A549 (cell line): Measurements from ENCODE around the gene RAPGEF4. TPM values are rescaled to one million over a fixed set of nuclear protein-coding genes. Genes with fewer than 3 reads are reported as not detected.

Experiments used
- ATAC-seq, 2 experiments: fragments of 200-7000 bp in 1 of 2; fragments of >200 bp in 1 of 2; cut with Nextera tagmentation in 1 of 2; cut with Tn5 transposase in 1 of 2; 3 replicates each; pipeline versions ENCODE4 v1.8.0 to v1.9.1; 2018 to 2020; ENCODE audit warnings: mild to moderate bottlenecking in 1 of 2, moderate library complexity in 1 of 2
- CTCF ChIA-PET: fragments of 300-600 bp; sonication (Branson Sonifier 250); formaldehyde crosslinking; extraction: SDS; loops from one replicate; lab custom pipeline; 2021; ENCODE audit warnings: antibody characterized with exemption, inconsistent platforms; lab: Yijun Ruan, JAX
- POLR2A ChIA-PET: fragments of 350-600 bp; formaldehyde crosslinking; extraction: SDS; loops from one replicate; lab custom pipeline; 2021; ENCODE audit warnings: antibody characterized with exemption, inconsistent platforms; lab: Yijun Ruan, JAX
- DNase-seq, 2 experiments: peaks; one replicate each; pipeline versions ENCODE4 v3.0.0 to v3.0.0-alpha.2; 2011 to 2016; ENCODE audit warnings: low read depth in 1 of 2, low spot score in 1 of 2
- FAIRE-seq: peaks from 2 replicates; lab custom pipeline; 2011; peaks lifted over from hg19 to GRCh38; lab: Jason Lieb, UNC
- H3K27ac ChIP-seq, 2 experiments: fragments of >200 bp; sonication (Bioruptor Twin); formaldehyde crosslinking; 3 replicates each; pipeline ENCODE4 v1.5.1; 2016 to 2017
- H3K4me1 ChIP-seq: fragments of >200 bp; sonication (Bioruptor Twin); formaldehyde crosslinking; 3 replicates; pipeline ENCODE4 v1.6.1; 2016
- H3K4me2 ChIP-seq: fragments of >200 bp; sonication (Bioruptor Twin); formaldehyde crosslinking; 3 replicates; pipeline ENCODE4 v1.6.1; 2016
- H3K4me3 ChIP-seq: fragments of >200 bp; sonication (Bioruptor Twin); formaldehyde crosslinking; 3 replicates; pipeline ENCODE4 v1.5.1; 2016
- H3K9me3 ChIP-seq: fragments of >200 bp; sonication (Bioruptor Twin); formaldehyde crosslinking; 3 replicates; pipeline ENCODE4 v1.6.1; 2016
- ATOH8 ChIP-seq: fragments of 250-450 bp; sonication (Bioruptor Pico); IDR thresholded peaks from 2 replicates; pipeline ENCODE4 v1.5.0; 2020; ENCODE audit warnings: low read depth, mild to moderate bottlenecking, moderate library complexity
- CBX2 ChIP-seq: fragments of 200-600 bp; sonication (generic); IDR thresholded peaks from 2 replicates; pipeline ENCODE4 v1.6.1; 2016; ENCODE audit warnings: low read depth, mild to moderate bottlenecking, borderline replicate concordance
- CBX8 ChIP-seq: fragments of 200-600 bp; sonication (generic); IDR thresholded peaks from 2 replicates; pipeline ENCODE4 v1.6.1; 2016
- CHD2 ChIP-seq: fragments of 150-350 bp; IDR thresholded peaks from 2 replicates; pipeline ENCODE4 v1.6.1; 2014; ENCODE audit warnings: low read length; ENCODE audit not compliant: partially characterized antibody
- EHMT2 ChIP-seq: fragments of 200-600 bp; sonication (generic); IDR thresholded peaks from 2 replicates; pipeline ENCODE4 v1.6.1; 2016; ENCODE audit warnings: antibody characterized with exemption, low read depth, mild to moderate bottlenecking, moderate library complexity
- ELK1 ChIP-seq: fragments of 150-350 bp; IDR thresholded peaks from 2 replicates; pipeline ENCODE4 v1.6.1; 2014; ENCODE audit warnings: low read depth, mild to moderate bottlenecking, low read length
- ESRRA ChIP-seq: fragments of 150-350 bp; IDR thresholded peaks from 2 replicates; pipeline ENCODE4 v1.6.1; 2014; ENCODE audit warnings: mild to moderate bottlenecking, low read length, borderline replicate concordance
- FOSB ChIP-seq: fragments of 250-450 bp; sonication (Bioruptor Pico); IDR thresholded peaks from 2 replicates; pipeline ENCODE4 v1.5.0; 2020; ENCODE audit warnings: mild to moderate bottlenecking, moderate library complexity
- GATA3 ChIP-seq: IDR thresholded peaks from 2 replicates; pipeline ENCODE4 v1.6.1; 2012; ENCODE audit warnings: borderline replicate concordance
- HDAC2 ChIP-seq: fragments of 200-600 bp; sonication (generic); IDR thresholded peaks from 2 replicates; pipeline ENCODE4 v1.6.1; 2016
- HEYL ChIP-seq: fragments of 250-450 bp; sonication (Bioruptor Pico); IDR thresholded peaks from 2 replicates; pipeline ENCODE4 v1.8.0; 2021; ENCODE audit warnings: mild to moderate bottlenecking, moderate library complexity
- HOXB13 ChIP-seq: fragments of 250-450 bp; sonication (Bioruptor Pico); IDR thresholded peaks from 2 replicates; pipeline ENCODE4 v1.5.0; 2020; ENCODE audit warnings: low read depth, mild to moderate bottlenecking, moderate library complexity
- JUN ChIP-seq, 2 experiments: fragments of >200 bp; sonication (Bioruptor Twin); formaldehyde crosslinking; IDR thresholded peaks; 2 replicates in 1 of 2; 3 replicates in 1 of 2; pipeline ENCODE4 v1.6.1; 2016 to 2017
- KDM1A ChIP-seq: fragments of 200-600 bp; sonication (generic); IDR thresholded peaks from 2 replicates; pipeline ENCODE4 v1.6.1; 2016; ENCODE audit warnings: low read depth, mild to moderate bottlenecking
- KDM5A ChIP-seq: fragments of 200-600 bp; sonication (generic); IDR thresholded peaks from 2 replicates; pipeline ENCODE4 v1.6.1; 2016; ENCODE audit warnings: antibody characterized with exemption, mild to moderate bottlenecking
- MAZ ChIP-seq: fragments of 150-350 bp; IDR thresholded peaks from 2 replicates; pipeline ENCODE4 v1.6.1; 2014; ENCODE audit warnings: antibody characterized with exemption, low read depth, low read length, borderline replicate concordance
- NFE2L2 ChIP-seq: fragments of 150-350 bp; conservative IDR thresholded peaks from 2 replicates; pipeline ENCODE4 v1.6.1; 2014; ENCODE audit warnings: low read length
- NPAS2 ChIP-seq: fragments of 250-450 bp; sonication (Bioruptor Pico); IDR thresholded peaks from 2 replicates; pipeline ENCODE4 v1.8.0; 2022; ENCODE audit warnings: mild to moderate bottlenecking, moderate library complexity, borderline replicate concordance
- NR3C1 ChIP-seq: fragments of >200 bp; sonication (Bioruptor Twin); formaldehyde crosslinking; IDR thresholded peaks from 3 replicates; pipeline ENCODE4 v1.6.1; 2017
- POLR2A ChIP-seq: IDR thresholded peaks from 2 replicates; pipeline ENCODE4 v1.6.1; 2012; ENCODE audit warnings: mild to moderate bottlenecking, low read length
- RAD21 ChIP-seq, 2 experiments: fragments of >200 bp in 1 of 2; sonication (Bioruptor Twin) in 1 of 2; formaldehyde crosslinking in 1 of 2; IDR thresholded peaks in 1 of 2; conservative IDR thresholded peaks in 1 of 2; 2 replicates in 1 of 2; 3 replicates in 1 of 2; pipeline ENCODE4 v1.6.1; 2012 to 2018; ENCODE audit warnings: inconsistent platforms in 1 of 2
- RARB ChIP-seq: fragments of 250-450 bp; sonication (Bioruptor Pico); IDR thresholded peaks from 2 replicates; pipeline ENCODE4 v1.8.0; 2021; ENCODE audit warnings: mild to moderate bottlenecking, moderate library complexity
- RCOR1 ChIP-seq: fragments of 150-350 bp; IDR thresholded peaks from 2 replicates; pipeline ENCODE4 v1.6.1; 2014; ENCODE audit warnings: antibody characterized with exemption, low read length, low read depth
- RFX5 ChIP-seq: fragments of 450-650 bp; IDR thresholded peaks from 2 replicates; pipeline ENCODE4 v1.7.1; 2014; ENCODE audit warnings: antibody characterized with exemption, mild to moderate bottlenecking, moderate library complexity
- TP53 ChIP-seq: fragments of 250-450 bp; sonication (Bioruptor Pico); IDR thresholded peaks from 2 replicates; pipeline ENCODE4 v1.5.0; 2021; ENCODE audit warnings: mild to moderate bottlenecking, moderate library complexity
- ZFP36 ChIP-seq: fragments of 450-650 bp; IDR thresholded peaks from 2 replicates; pipeline ENCODE4 v1.6.1; 2014; ENCODE audit warnings: borderline replicate concordance; ENCODE audit not compliant: partially characterized antibody
- ZSCAN20 ChIP-seq: fragments of 250-450 bp; sonication (Bioruptor Pico); IDR thresholded peaks from 2 replicates; pipeline ENCODE4 v1.8.0; 2022; ENCODE audit warnings: mild to moderate bottlenecking, moderate library complexity
- WGBS: methylation state at CpG from one replicate; pipeline ENCODE4 v1.1.6; 2017; ENCODE audit errors: missing lambda C conversion rate; 5-methylcytosine and 5-hydroxymethylcytosine counted together
- polyA plus RNA-seq, 4 experiments: library from polyadenylated mRNA; depleted of rRNA in 3 of 4; stranded (reverse); fragments of >200 nt; fragmentation: RNase III in 1 of 4; extraction: RNeasy Plus Mini Kit Qiagen cat#74134 plus additional on column Dnase treatment in 1 of 4; gene quantifications; 2 replicates in 3 of 4; 3 replicates in 1 of 4; pipeline ENCODE4 v1.2.3, GENCODE V29; 2011 to 2017
- TF ChIP-seq, protein P1 (sequence below): fragments of >200 bp; sonication (Bioruptor Twin); formaldehyde crosslinking; IDR thresholded peaks from 3 replicates; pipeline ENCODE4 v1.5.1; 2016
- TF ChIP-seq, protein P2 (sequence below): IDR thresholded peaks from 2 replicates; pipeline ENCODE4 v1.6.1; 2012; ENCODE audit warnings: low read depth, borderline replicate concordance
- TF ChIP-seq, protein P3 (sequence below): fragments of >200 bp; sonication (Bioruptor Twin); formaldehyde crosslinking; IDR thresholded peaks from 2 replicates; pipeline ENCODE4 v1.6.1; 2016

RAPGEF4 gene
- polyA plus RNA-seq, 2 of the 4 experiments (the other 2 are of a cell fraction) = 0.18 to 1.1 TPM

GRCh38 chr2:172953411-172953810 is 217.8 kb downstream of the RAPGEF4 start:
- DNase-seq (no peak), ATAC-seq (no peak), FAIRE-seq (no peak)
- H3K9me3 ChIP-seq = no peaks in the 10 kb centered on the region
- no peak overlapping the region for H3K4me2 ChIP-seq
- H3K4me3 ChIP-seq = no peak overlapping the region
- 0% methylated on average over 1 of the region's 1 CpG for WGBS
- H3K27ac ChIP-seq = no peak overlapping the region
- no peaks in the 10 kb centered on the region for H3K4me1 ChIP-seq
- ChIA-PET POLR2A (no interaction called here), CTCF (interaction anchor here (1.5 to 3.0 kb wide), 2 partner anchors 21 to 146 kb away, joined by 5 to 14 read pairs; no protein-coding TSS in a partner anchor)
- no peak for TF ChIP-seq EHMT2
- no peak for TF ChIP-seq RCOR1
- no peak for TF ChIP-seq TP53 (CRISPR knock-in tag)
- TF ChIP-seq ATOH8 (CRISPR knock-in tag) = no peak
- TF ChIP-seq POLR2A = no peak
- TF ChIP-seq HEYL (CRISPR knock-in tag) = no peak
- no peak for TF ChIP-seq NR3C1
- TF ChIP-seq RAD21 (conservative IDR thresholded peaks at IDR 0.05 in 1 of 2, IDR thresholded peaks at IDR 0.05 in 1 of 2) = no peak
- no peak for TF ChIP-seq MAZ
- no peak for TF ChIP-seq CBX8
- TF ChIP-seq, protein P1, sequence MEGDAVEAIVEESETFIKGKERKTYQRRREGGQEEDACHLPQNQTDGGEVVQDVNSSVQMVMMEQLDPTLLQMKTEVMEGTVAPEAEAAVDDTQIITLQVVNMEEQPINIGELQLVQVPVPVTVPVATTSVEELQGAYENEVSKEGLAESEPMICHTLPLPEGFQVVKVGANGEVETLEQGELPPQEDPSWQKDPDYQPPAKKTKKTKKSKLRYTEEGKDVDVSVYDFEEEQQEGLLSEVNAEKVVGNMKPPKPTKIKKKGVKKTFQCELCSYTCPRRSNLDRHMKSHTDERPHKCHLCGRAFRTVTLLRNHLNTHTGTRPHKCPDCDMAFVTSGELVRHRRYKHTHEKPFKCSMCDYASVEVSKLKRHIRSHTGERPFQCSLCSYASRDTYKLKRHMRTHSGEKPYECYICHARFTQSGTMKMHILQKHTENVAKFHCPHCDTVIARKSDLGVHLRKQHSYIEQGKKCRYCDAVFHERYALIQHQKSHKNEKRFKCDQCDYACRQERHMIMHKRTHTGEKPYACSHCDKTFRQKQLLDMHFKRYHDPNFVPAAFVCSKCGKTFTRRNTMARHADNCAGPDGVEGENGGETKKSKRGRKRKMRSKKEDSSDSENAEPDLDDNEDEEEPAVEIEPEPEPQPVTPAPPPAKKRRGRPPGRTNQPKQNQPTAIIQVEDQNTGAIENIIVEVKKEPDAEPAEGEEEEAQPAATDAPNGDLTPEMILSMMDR = no peak
- no peak for TF ChIP-seq CBX2
- TF ChIP-seq ESRRA = no peak
- no peak for TF ChIP-seq GATA3
- no peak for TF ChIP-seq KDM5A
- TF ChIP-seq, protein P2, sequence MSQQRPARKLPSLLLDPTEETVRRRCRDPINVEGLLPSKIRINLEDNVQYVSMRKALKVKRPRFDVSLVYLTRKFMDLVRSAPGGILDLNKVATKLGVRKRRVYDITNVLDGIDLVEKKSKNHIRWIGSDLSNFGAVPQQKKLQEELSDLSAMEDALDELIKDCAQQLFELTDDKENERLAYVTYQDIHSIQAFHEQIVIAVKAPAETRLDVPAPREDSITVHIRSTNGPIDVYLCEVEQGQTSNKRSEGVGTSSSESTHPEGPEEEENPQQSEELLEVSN = no peak
- no peak for TF ChIP-seq HOXB13 (CRISPR knock-in tag)
- no peak for TF ChIP-seq RFX5
- TF ChIP-seq FOSB (CRISPR knock-in tag) = no peak

- Histone ChIP-seq H3K4me2 (no peak overlapping the region), H3K4me3 (no peak overlapping the region), H3K9me3 (no peaks in the 10 kb centered on the region), H3K4me1 (no peaks in the 10 kb centered on the region), H3K27ac (no peak overlapping the region)
- no peak for ATAC-seq
- POLR2A ChIA-PET = no interaction called here
- DNase-seq = no peak
- 65% methylated on average over 5 of the region's 5 CpGs for WGBS
- CTCF ChIA-PET = interaction anchor here (0.7 to 3.0 kb wide), 3 partner anchors 22 to 147 kb away, joined by 3 to 14 read pairs (median 5); no protein-coding TSS in a partner anchor
- FAIRE-seq = no peak
- no peak for TF ChIP-seq ZSCAN20 (CRISPR knock-in tag)
- no peak for TF ChIP-seq KDM1A
- TF ChIP-seq HDAC2 = no peak
- TF ChIP-seq ELK1 = no peak
- TF ChIP-seq POLR2A = no peak
- no peak for TF ChIP-seq FOSB (CRISPR knock-in tag)
- TF ChIP-seq NPAS2 (CRISPR knock-in tag) = no peak
- no peak for TF ChIP-seq CHD2
- no peak for TF ChIP-seq NFE2L2
- TF ChIP-seq, protein P3, sequence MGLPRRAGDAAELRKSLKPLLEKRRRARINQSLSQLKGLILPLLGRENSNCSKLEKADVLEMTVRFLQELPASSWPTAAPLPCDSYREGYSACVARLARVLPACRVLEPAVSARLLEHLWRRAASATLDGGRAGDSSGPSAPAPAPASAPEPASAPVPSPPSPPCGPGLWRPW = no peak
- TF ChIP-seq RARB (CRISPR knock-in tag) = no peak
- no peak for TF ChIP-seq JUN (IDR thresholded peaks at IDR 0.05)
- no peak for TF ChIP-seq CBX8
- TF ChIP-seq, protein P1 = no peak
- no peak for TF ChIP-seq TP53 (CRISPR knock-in tag)
- TF ChIP-seq ZFP36 = no peak
- TF ChIP-seq RCOR1 = no peak
Measured at GRCh38 chr2:172953970-172954852, 218.6 kb downstream of the RAPGEF4 start.
